ENCODE measurements around the gene TBC1D14.

The TBC1D14 gene

GRCh38 chr4:6909113-6909969 lies at the start of gene TBC1D14:
Gene TBC1D14, plus strand, starts transcription at chr4:6909826. Its CDS starts 13,564 bp downstream, at chr4:6923390.
- peak; percentile 82 for DNase-seq (ENCODE audit: low read depth)

- no peak for DNase-seq (ENCODE audit: low read depth)
These were observed 41.2 kb upstream of the TBC1D14 start for GRCh38 chr4:6868386-6868785.

- DNase-seq (ENCODE audit: low read depth) = no peak
These were observed 39.7 kb upstream of the TBC1D14 start for GRCh38 chr4:6869944-6870343.

- no peak for DNase-seq (ENCODE audit: low read depth)
These were observed 36.3 kb upstream of the TBC1D14 start for GRCh38 chr4:6873291-6873690.

- DNase-seq (ENCODE audit: low read depth) = peak; percentile 78
These were observed 35.7 kb upstream of the TBC1D14 start for GRCh38 chr4:6873792-6874461.

GRCh38 chr4:6874981-6875380 lies 34.6 kb upstream of the TBC1D14 start:
- DNase-seq (ENCODE audit: low read depth) = no peak

- no peak for DNase-seq (ENCODE audit: low read depth)
These were observed 34.2 kb upstream of the TBC1D14 start for GRCh38 chr4:6875431-6875831.

- no peak for DNase-seq (ENCODE audit: low read depth)
These were observed 33.2 kb upstream of the TBC1D14 start for GRCh38 chr4:6876440-6876839.

- no peak for DNase-seq (ENCODE audit: low read depth)
These were observed 32.6 kb upstream of the TBC1D14 start for GRCh38 chr4:6877067-6877466.

GRCh38 chr4:6878451-6879059 lies 31.1 kb upstream of the TBC1D14 start:
- DNase-seq (ENCODE audit: low read depth) = no peak

GRCh38 chr4:6880691-6881090 lies 28.9 kb upstream of the TBC1D14 start:
- DNase-seq (ENCODE audit: low read depth) = no peak

- DNase-seq (ENCODE audit: low read depth) = no peak
These were observed 27.7 kb upstream of the TBC1D14 start for GRCh38 chr4:6881908-6882307.

GRCh38 chr4:6884341-6884870 lies 25.2 kb upstream of the TBC1D14 start:
- no peak for DNase-seq (ENCODE audit: low read depth)

- DNase-seq (ENCODE audit: low read depth) = no peak
These were observed 23.6 kb upstream of the TBC1D14 start for GRCh38 chr4:6885953-6886557.

GRCh38 chr4:6886886-6887285 lies 22.7 kb upstream of the TBC1D14 start:
- no peak for DNase-seq (ENCODE audit: low read depth)

- DNase-seq (ENCODE audit: low read depth) = no peak
These were observed 21.8 kb upstream of the TBC1D14 start for GRCh38 chr4:6887591-6888371.

- DNase-seq (ENCODE audit: low read depth) = no peak
These were observed 21.0 kb upstream of the TBC1D14 start for GRCh38 chr4:6888506-6889071.

- DNase-seq (ENCODE audit: low read depth) = no peak
These were observed 20.4 kb upstream of the TBC1D14 start for GRCh38 chr4:6889101-6889735.

- DNase-seq (ENCODE audit: low read depth) = no peak
These were observed 19.8 kb upstream of the TBC1D14 start for GRCh38 chr4:6889736-6890324.

GRCh38 chr4:6890358-6890757 lies 19.3 kb upstream of the TBC1D14 start:
- no peak for DNase-seq (ENCODE audit: low read depth)
